ENCODE measurements around the gene TOGARAM2. TPM values are rescaled to one million over a fixed set of nuclear protein-coding genes. Genes with fewer than 3 reads are reported as not detected.

Gene TOGARAM2
- total and polyA plus RNA-seq, 10 of the 15 experiments (the other 5 are each of a cell fraction or from before 2014, with no cell fraction given), result 0.01 to 0.06 (median 0.03) TPM; not detected in 7

- Histone ChIP-seq H3K4me1 (ENCODE audit: control insufficient read depth, insufficient read depth, low read length) (peaks cover 3% of the 10 kb centered on the region; the same call in 1 of the 2 replicates), H3K27me3 (replicated peaks in 1 of 2; ENCODE audit: control insufficient read depth in 2 of 2, insufficient read depth in 2 of 2, low read length in 1 of 2) (no peaks in the 10 kb centered on the region)
Measured at GRCh38 chr2:29009270-29009669, 28.2 kb downstream of the TOGARAM2 start.

More at GRCh38 chr2:29009270-29009669, 28.2 kb downstream of the TOGARAM2 start:
- in situ Hi-C loops (cut with MboI), result no loop called here
- Histone ChIP-seq H3K9me3 (replicated peaks; ENCODE audit: control insufficient read depth, insufficient read depth, low read length) (no peaks in the 10 kb centered on the region), H3K4me2 (ENCODE audit: control insufficient read depth, insufficient read depth) (no peak overlapping the region), H3K27ac (ENCODE audit: control insufficient read depth, insufficient read depth) (no peak overlapping the region), H3K9ac (ENCODE audit: control insufficient read depth, insufficient read depth, low read length) (no peak overlapping the region), H4K20me1 (ENCODE audit: control insufficient read depth, insufficient read depth) (no peaks in the 10 kb centered on the region), H3K4me3 (no peak overlapping the region), H3K79me2 (ENCODE audit: control insufficient read depth, insufficient read depth, low read length) (no peaks in the 10 kb centered on the region), H2AFZ (ENCODE audit: control insufficient read depth, low read depth, low read length) (no peak overlapping the region), H3K36me3 (ENCODE audit: control insufficient read depth in 2 of 2, insufficient read depth in 2 of 2, low read length in 1 of 2) (no peaks in the 10 kb centered on the region)
- 47% methylated on average over 9 of the region's 9 CpGs for WGBS (ENCODE audit: insufficient coverage, insufficient replicate concordance, low lambda C conversion rate, missing lambda C conversion rate)
- ChIA-PET CTCF (no interaction called here), POLR2A (no interaction called here), SMC1A (ENCODE audit: uncharacterized antibody, unreplicated experiment) (no interaction called here), RAD21 (ENCODE audit: unreplicated experiment) (no interaction called here)
- no TSS peak for BruUV-seq (replicated peaks)
- intact Hi-C loops (cut with micrococcal nuclease; ENCODE audit: unreplicated experiment), result no loop called here
- TF ChIP-seq STAT3 (IDR thresholded peaks at IDR 0.05; ENCODE audit: low read depth, low read length) (no peak), GABPA (IDR thresholded peaks at IDR 0.05; ENCODE audit: low read depth) (no peak), MYC (IDR thresholded peaks at IDR 0.05; ENCODE audit: insufficient read depth, insufficient read length, insufficient replicate concordance, low read length, severe bottlenecking) (no peak), JUNB (IDR thresholded peaks at IDR 0.05) (no peak), NBN (IDR thresholded peaks at IDR 0.05) (no peak), TCF3 (IDR thresholded peaks at IDR 0.05; ENCODE audit: borderline replicate concordance, insufficient read depth, low read depth, low read length) (no peak), SIN3A (IDR thresholded peaks at IDR 0.05; ENCODE audit: low read depth, low read length) (no peak), GATAD2B (conservative IDR thresholded peaks at IDR 0.05; ENCODE audit: low read depth) (no peak), ZNF217 (IDR thresholded peaks at IDR 0.05) (no peak), RBBP5 (conservative IDR thresholded peaks at IDR 0.05) (no peak), MAX (IDR thresholded peaks at IDR 0.05; ENCODE audit: low read depth, low read length) (no peak), ZBTB40 (IDR thresholded peaks at IDR 0.05; ENCODE audit: borderline replicate concordance) (no peak), TBL1XR1 (IDR thresholded peaks at IDR 0.05; ENCODE audit: low read depth, low read length) (no peak), SIX5 (IDR thresholded peaks at IDR 0.05; ENCODE audit: low read depth, low read length, severe bottlenecking) (no peak), MYB (IDR thresholded peaks at IDR 0.05; ENCODE audit: borderline replicate concordance, low read depth, low read length) (no peak), CBX3 (IDR thresholded peaks at IDR 0.05; ENCODE audit: borderline replicate concordance, low read depth) (no peak), NR2C1 (IDR thresholded peaks at IDR 0.05) (no peak), E2F8 (IDR thresholded peaks at IDR 0.05; ENCODE audit: low read depth, partially characterized antibody) (no peak)
- ATAC-seq (no peak), DNase-seq (ENCODE audit: low read depth, low spot score) (no peak), FAIRE-seq (no peak)
